ENCODE measurements around the gene DDX50.
A peak's percentile ranks its signal among the peaks of the same experiment; 100 is the strongest.

DDX50 gene

GRCh38 chr10:68987611-68988010 lies 86.5 kb downstream of the DDX50 start:
- no peak for DNase-seq (ENCODE audit: low read depth, low spot score)

GRCh38 chr10:68988530-68989316 lies 87.6 kb downstream of the DDX50 start, which contains the start of gene KIFBP:
TSS of gene KIFBP (plus strand) at chr10:68988803. CDS start at chr10:68988833, 30 bp downstream.
- DNase-seq (ENCODE audit: low read depth, low spot score), result peak; percentile 94

GRCh38 chr10:68989317-68989990 lies 88.3 kb downstream of the DDX50 start:
- DNase-seq (ENCODE audit: low read depth, low spot score), result no peak

GRCh38 chr10:68992636-68993440 lies 91.7 kb downstream of the DDX50 start:
- peak; percentile 24 for DNase-seq (ENCODE audit: low read depth, low spot score)
